Liver (tissue), 3 donors: Measurements from ENCODE around the gene SNAPIN.

Experiments
- FOXA1 ChIP-seq: IDR thresholded peaks from 2 replicates; pipeline ENCODE4 v1.6.1; 2016; ENCODE audit warnings: antibody characterized with exemption
- MAX ChIP-seq: IDR thresholded peaks from 2 replicates; pipeline ENCODE4 v1.6.1; 2016; ENCODE audit warnings: antibody characterized with exemption
- RXRA ChIP-seq, 2 donors: IDR thresholded peaks; 2 replicates each; pipeline ENCODE4 v1.6.1; 2017 to 2018; ENCODE audit warnings: antibody characterized with exemption in 2 of 2, mild to moderate bottlenecking in 1 of 2
- YY1 ChIP-seq: IDR thresholded peaks from 2 replicates; pipeline ENCODE4 v1.6.1; 2016; ENCODE audit warnings: antibody characterized with exemption, mild to moderate bottlenecking
- ZBTB33 ChIP-seq: IDR thresholded peaks from 2 replicates; pipeline ENCODE4 v1.6.1; 2016; ENCODE audit warnings: antibody characterized with exemption
- TF ChIP-seq, protein P1 (sequence below): fragments of 150-350 bp; IDR thresholded peaks from 2 replicates; pipeline ENCODE4 v1.5.1; 2017; ENCODE audit warnings: improper control_type of control experiment, low read depth, low read length; ENCODE audit not compliant: missing input control
- donor health status: healthy.
- donor health status: healthy.

DNA sequence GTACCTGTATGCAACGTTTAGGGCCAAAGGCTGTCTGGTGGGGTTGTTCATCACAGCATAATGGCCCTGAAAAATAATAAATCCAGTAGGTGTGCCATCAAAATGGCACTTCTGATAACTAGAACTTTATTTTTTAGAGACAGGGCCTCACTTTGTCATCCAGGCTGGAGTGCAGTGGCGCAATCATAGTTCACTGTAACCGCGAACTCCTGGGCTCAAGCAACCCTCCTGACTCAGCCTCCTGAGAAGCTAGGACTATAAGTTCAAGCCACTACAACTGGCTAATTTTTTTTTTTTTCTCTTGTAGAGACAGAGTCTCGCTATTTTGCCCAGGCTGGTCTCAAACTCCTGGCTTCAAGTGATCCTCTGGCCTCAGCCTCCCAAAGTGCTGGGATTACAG lies 4.7 kb downstream of the SNAPIN start:
- TF ChIP-seq, protein P1, sequence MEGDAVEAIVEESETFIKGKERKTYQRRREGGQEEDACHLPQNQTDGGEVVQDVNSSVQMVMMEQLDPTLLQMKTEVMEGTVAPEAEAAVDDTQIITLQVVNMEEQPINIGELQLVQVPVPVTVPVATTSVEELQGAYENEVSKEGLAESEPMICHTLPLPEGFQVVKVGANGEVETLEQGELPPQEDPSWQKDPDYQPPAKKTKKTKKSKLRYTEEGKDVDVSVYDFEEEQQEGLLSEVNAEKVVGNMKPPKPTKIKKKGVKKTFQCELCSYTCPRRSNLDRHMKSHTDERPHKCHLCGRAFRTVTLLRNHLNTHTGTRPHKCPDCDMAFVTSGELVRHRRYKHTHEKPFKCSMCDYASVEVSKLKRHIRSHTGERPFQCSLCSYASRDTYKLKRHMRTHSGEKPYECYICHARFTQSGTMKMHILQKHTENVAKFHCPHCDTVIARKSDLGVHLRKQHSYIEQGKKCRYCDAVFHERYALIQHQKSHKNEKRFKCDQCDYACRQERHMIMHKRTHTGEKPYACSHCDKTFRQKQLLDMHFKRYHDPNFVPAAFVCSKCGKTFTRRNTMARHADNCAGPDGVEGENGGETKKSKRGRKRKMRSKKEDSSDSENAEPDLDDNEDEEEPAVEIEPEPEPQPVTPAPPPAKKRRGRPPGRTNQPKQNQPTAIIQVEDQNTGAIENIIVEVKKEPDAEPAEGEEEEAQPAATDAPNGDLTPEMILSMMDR, result no peak
- TF ChIP-seq YY1, result no peak
- TF ChIP-seq MAX, result no peak
- no peak for TF ChIP-seq RXRA (IDR thresholded peaks at IDR 0.05)
- no peak for TF ChIP-seq FOXA1
- no peak for TF ChIP-seq ZBTB33
